Measurements from ENCODE around the gene ZNF143. TPM values are rescaled to one million over a fixed set of nuclear protein-coding genes. Genes with fewer than 3 reads are reported as not detected.

The ZNF143 gene
- total and polyA plus RNA-seq, 2 of the 13 experiments (the other 11 are each of a cell fraction or from before 2014, with no cell fraction given): 22.4 to 35.6 TPM

DNA sequence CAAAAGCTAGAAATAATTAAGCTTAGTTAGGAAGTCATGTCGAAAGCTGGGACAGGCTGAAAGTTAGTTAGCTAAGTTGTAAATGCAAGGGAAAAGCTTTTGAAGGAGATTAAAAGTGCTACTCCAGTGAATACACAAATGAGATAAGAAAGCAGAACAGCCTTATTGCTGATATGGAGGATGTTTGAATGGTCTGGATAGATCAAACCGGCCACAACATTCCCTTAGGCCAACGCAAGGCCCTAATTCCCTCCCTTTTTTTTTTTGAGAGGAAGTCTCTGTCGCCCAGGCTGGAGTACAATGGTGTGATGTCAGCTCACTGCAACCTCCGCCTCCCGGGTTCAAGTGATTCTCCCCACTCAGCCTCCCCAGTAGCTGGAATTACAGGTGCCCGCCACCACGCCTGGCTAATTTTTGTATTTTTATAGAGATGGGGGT lies 89.4 kb downstream of the ZNF143 start:
- H3K4me2 ChIP-seq (ENCODE audit: low read depth, low read length): 0 out of 2 replicates have a peak overlapping the region, but pooled peaks have one; percentile 12
- no peak overlapping the region for H3K4me3 ChIP-seq (replicated peaks in 1 of 3; ENCODE audit: insufficient read depth in 1 of 3, low read depth in 2 of 3, low read length in 3 of 3)
- CTCF ChIA-PET (ENCODE audit: low intra/inter-chr PET ratio, low total read pairs): no interaction called here
- FAIRE-seq (no peak), DNase-seq (ENCODE audit: low spot score) (no peak), ATAC-seq (no peak)
- H3K9ac ChIP-seq (ENCODE audit: insufficient read depth, low read depth, low read length): no peak overlapping the region
- H4K20me1 ChIP-seq (ENCODE audit: insufficient read depth, low read length): no peaks in the 10 kb centered on the region
- no peak overlapping the region for H3K27ac ChIP-seq (ENCODE audit: extremely low read length, insufficient read depth, low read length)
- 53% methylated on average over 8 of the region's 8 CpGs for WGBS (ENCODE audit: low lambda C conversion rate)
- no peaks in the 10 kb centered on the region for H3K27me3 ChIP-seq (ENCODE audit: control insufficient read depth in 1 of 2, insufficient read depth in 2 of 2, low read length in 2 of 2)
- in situ Hi-C loops (cut with HindIII; ENCODE audit: extremely low pct_ligation_motif_present, low pct_unique_long_range_greater_than_20kb): no loop called here
- intact Hi-C loops (cut with micrococcal nuclease; ENCODE audit: unreplicated experiment): no loop called here
- H2AFZ ChIP-seq (ENCODE audit: low read length): peak overlapping the region; percentile 54
- H3K36me3 ChIP-seq (replicated peaks in 1 of 2; ENCODE audit: control insufficient read depth in 1 of 2, insufficient read depth in 2 of 2, low read length in 2 of 2): no peaks in the 10 kb centered on the region
- BruUV-seq (replicated peaks): no TSS peak
- H3K79me2 ChIP-seq (ENCODE audit: insufficient read depth, low read length): no peaks in the 10 kb centered on the region
- peaks cover 13% of the 10 kb centered on the region for H3K4me1 ChIP-seq (ENCODE audit: insufficient read depth, low read length)
- POLR2A ChIA-PET: interaction anchor here (3.7 kb wide), 1 partner anchor 23 kb away, joined by 14 read pairs; the partner anchor contains the start of gene WEE1
- TF ChIP-seq SMAD9 (CRISPR knock-in tag; IDR thresholded peaks at IDR 0.05) (no peak), BCL6 (CRISPR knock-in tag; IDR thresholded peaks at IDR 0.05) (no peak), ISX (CRISPR knock-in tag; conservative IDR thresholded peaks at IDR 0.05) (no peak)
- no peaks in the 10 kb centered on the region for H3K9me3 ChIP-seq (ENCODE audit: low read length)

DNA sequence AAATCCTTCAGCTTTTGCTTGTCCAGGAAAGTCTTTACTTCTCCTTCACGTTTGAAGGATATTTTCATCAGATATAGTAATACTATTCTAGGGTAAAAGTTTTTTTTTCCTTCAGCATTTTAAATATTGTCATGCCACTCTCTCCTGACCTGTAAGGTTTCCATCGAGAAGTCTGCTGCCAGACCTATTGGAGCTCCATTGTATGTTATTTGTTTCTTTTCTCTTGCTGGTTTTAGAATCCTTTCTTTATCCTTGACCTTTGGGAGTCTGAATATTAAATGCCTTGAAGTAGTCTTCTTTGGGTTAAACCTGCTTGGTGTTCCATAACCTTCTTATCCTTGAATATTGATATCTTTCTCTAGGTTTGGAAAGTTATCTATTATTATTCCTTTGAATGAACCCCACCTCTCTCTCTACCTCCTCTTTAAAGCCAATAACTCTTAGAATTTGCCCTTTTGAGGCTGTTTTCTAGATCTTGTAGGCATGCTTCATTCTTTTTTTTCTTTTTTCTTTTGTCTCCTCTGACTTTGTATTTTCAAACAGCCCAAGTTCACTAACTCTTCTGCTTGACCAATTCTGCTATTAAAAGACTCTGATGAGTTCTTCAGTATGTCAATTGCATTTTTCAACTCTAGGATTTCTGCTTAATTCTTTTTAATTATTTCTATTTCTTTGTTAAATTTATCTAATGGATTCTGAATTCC lies 100.6 kb downstream of the ZNF143 start:
- intact Hi-C loops (cut with micrococcal nuclease; ENCODE audit: unreplicated experiment) (no loop called here), in situ Hi-C loops (cut with HindIII; ENCODE audit: extremely low pct_ligation_motif_present, low pct_unique_long_range_greater_than_20kb) (no loop called here)
- Histone ChIP-seq H3K4me3 (replicated peaks in 1 of 3; ENCODE audit: insufficient read depth in 1 of 3, low read depth in 2 of 3, low read length in 3 of 3) (no peak overlapping the region), H2AFZ (ENCODE audit: low read length) (no peak overlapping the region), H3K27me3 (ENCODE audit: control insufficient read depth in 1 of 2, insufficient read depth in 2 of 2, low read length in 2 of 2) (no peaks in the 10 kb centered on the region), H3K4me2 (ENCODE audit: low read depth, low read length) (no peak overlapping the region), H3K9me3 (ENCODE audit: low read length) (no peaks in the 10 kb centered on the region), H3K27ac (ENCODE audit: extremely low read length, insufficient read depth, low read length) (no peak overlapping the region), H3K9ac (ENCODE audit: insufficient read depth, low read depth, low read length) (no peak overlapping the region), H3K36me3 (replicated peaks in 1 of 2; ENCODE audit: control insufficient read depth in 1 of 2, insufficient read depth in 2 of 2, low read length in 2 of 2) (no peaks in the 10 kb centered on the region), H3K79me2 (ENCODE audit: insufficient read depth, low read length) (no peaks in the 10 kb centered on the region), H3K4me1 (ENCODE audit: insufficient read depth, low read length) (peaks cover 23% of the 10 kb centered on the region), H4K20me1 (ENCODE audit: insufficient read depth, low read length) (no peaks in the 10 kb centered on the region)
- ATAC-seq (no peak), DNase-seq (ENCODE audit: low spot score) (no peak), FAIRE-seq (no peak)
- CTCF ChIA-PET (ENCODE audit: low intra/inter-chr PET ratio, low total read pairs): no interaction called here
- POLR2A ChIA-PET: no interaction called here
- no TSS peak for BruUV-seq (replicated peaks)
- 67% methylated on average over 2 of the region's 2 CpGs for WGBS (ENCODE audit: low lambda C conversion rate)
- no peak for TF ChIP-seq TBX2 (CRISPR knock-in tag; IDR thresholded peaks at IDR 0.05; ENCODE audit: borderline replicate concordance)
- TF ChIP-seq ZFP1 (CRISPR knock-in tag; IDR thresholded peaks at IDR 0.05): no peak
- TF ChIP-seq, protein P1, sequence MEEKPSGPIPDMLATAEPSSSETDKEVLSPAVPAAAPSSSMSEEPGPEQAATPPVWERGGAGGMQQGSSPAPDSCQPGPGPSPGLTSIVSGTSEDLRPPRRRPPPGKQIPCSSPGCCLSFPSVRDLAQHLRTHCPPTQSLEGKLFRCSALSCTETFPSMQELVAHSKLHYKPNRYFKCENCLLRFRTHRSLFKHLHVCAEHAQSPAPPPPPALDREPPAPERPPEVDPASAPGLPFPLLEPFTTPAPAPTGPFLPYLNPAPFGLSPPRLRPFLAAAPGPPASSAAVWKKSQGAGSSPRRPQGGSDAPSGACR (CRISPR knock-in tag; IDR thresholded peaks at IDR 0.05): no peak
- TF ChIP-seq, protein P2, sequence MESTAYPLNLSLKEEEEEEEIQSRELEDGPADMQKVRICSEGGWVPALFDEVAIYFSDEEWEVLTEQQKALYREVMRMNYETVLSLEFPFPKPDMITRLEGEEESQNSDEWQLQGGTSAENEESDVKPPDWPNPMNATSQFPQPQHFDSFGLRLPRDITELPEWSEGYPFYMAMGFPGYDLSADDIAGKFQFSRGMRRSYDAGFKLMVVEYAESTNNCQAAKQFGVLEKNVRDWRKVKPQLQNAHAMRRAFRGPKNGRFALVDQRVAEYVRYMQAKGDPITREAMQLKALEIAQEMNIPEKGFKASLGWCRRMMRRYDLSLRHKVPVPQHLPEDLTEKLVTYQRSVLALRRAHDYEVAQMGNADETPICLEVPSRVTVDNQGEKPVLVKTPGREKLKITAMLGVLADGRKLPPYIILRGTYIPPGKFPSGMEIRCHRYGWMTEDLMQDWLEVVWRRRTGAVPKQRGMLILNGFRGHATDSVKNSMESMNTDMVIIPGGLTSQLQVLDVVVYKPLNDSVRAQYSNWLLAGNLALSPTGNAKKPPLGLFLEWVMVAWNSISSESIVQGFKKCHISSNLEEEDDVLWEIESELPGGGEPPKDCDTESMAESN (CRISPR knock-in tag; conservative IDR thresholded peaks at IDR 0.05): no peak
- TF ChIP-seq HOXA7 (CRISPR knock-in tag; IDR thresholded peaks at IDR 0.05): no peak
- TF ChIP-seq FIP1L1 (IDR thresholded peaks at IDR 0.05; ENCODE audit: borderline replicate concordance, insufficient read depth, low read depth, low read length): no peak
- no peak for TF ChIP-seq MED1 (CRISPR knock-in tag; IDR thresholded peaks at IDR 0.05)
- no peak for TF ChIP-seq ZNF253 (CRISPR knock-in tag; IDR thresholded peaks at IDR 0.05; ENCODE audit: borderline replicate concordance)
- no peak for TF ChIP-seq ZNF251 (CRISPR knock-in tag; IDR thresholded peaks at IDR 0.05)
- TF ChIP-seq, protein P3, sequence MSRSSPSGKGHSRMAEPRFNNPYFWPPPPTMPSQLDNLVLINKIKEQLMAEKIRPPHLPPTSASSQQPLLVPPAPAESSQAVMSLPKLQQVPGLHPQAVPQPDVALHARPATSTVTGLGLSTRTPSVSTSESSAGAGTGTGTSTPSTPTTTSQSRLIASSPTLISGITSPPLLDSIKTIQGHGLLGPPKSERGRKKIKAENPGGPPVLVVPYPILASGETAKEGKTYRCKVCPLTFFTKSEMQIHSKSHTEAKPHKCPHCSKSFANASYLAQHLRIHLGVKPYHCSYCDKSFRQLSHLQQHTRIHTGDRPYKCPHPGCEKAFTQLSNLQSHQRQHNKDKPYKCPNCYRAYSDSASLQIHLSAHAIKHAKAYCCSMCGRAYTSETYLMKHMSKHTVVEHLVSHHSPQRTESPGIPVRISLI (CRISPR knock-in tag; IDR thresholded peaks at IDR 0.05; ENCODE audit: borderline replicate concordance): no peak
- no peak for TF ChIP-seq ZNF263 (CRISPR knock-in tag; IDR thresholded peaks at IDR 0.05)
